Measurements from ENCODE around the gene PANX3. TPM values are rescaled to one million over a fixed set of nuclear protein-coding genes. Genes with fewer than 3 reads are reported as not detected.

PANX3 gene
- total RNA-seq, 1 donor from 2014 or later: not detected

DNA sequence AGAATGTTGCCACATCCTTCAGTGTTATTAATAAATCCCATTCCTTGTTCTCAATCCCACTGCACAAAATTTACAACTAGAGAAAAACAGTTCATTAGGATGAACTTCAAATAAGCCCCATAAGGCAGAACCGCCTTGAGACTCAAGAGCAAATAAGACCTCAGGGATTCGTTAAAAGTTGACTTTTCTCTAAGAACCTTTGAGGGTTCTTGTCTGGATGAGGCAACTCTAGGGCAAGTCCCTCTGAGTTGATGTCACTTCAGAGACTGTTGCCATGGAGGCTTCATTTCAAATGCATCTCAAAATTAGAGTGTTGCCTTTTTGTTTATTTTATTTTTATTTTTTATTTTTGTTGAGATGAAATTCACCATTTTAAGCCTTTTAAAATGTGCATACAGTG lies 19.8 kb upstream of the PANX3 start:
- Mint-ChIP-seq H3K36me3 (ENCODE audit: low read depth) (no peaks in the 10 kb centered on the region), H3K27ac (no peak overlapping the region), H3K27me3 (peaks cover 8% of the 10 kb centered on the region), H3K4me1 (no peaks in the 10 kb centered on the region), H3K4me3 (no peak overlapping the region), H3K9me3 (no peaks in the 10 kb centered on the region)
- CTCF ChIA-PET: no interaction called here
- TF ChIP-seq, protein P1, sequence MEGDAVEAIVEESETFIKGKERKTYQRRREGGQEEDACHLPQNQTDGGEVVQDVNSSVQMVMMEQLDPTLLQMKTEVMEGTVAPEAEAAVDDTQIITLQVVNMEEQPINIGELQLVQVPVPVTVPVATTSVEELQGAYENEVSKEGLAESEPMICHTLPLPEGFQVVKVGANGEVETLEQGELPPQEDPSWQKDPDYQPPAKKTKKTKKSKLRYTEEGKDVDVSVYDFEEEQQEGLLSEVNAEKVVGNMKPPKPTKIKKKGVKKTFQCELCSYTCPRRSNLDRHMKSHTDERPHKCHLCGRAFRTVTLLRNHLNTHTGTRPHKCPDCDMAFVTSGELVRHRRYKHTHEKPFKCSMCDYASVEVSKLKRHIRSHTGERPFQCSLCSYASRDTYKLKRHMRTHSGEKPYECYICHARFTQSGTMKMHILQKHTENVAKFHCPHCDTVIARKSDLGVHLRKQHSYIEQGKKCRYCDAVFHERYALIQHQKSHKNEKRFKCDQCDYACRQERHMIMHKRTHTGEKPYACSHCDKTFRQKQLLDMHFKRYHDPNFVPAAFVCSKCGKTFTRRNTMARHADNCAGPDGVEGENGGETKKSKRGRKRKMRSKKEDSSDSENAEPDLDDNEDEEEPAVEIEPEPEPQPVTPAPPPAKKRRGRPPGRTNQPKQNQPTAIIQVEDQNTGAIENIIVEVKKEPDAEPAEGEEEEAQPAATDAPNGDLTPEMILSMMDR (IDR thresholded peaks at IDR 0.05): no peak
- POLR2A ChIA-PET: no interaction called here
- ATAC-seq (ENCODE audit: low read depth) (no peak), DNase-seq (no peak)
- intact Hi-C loops (cut with micrococcal nuclease): no loop called here

DNA sequence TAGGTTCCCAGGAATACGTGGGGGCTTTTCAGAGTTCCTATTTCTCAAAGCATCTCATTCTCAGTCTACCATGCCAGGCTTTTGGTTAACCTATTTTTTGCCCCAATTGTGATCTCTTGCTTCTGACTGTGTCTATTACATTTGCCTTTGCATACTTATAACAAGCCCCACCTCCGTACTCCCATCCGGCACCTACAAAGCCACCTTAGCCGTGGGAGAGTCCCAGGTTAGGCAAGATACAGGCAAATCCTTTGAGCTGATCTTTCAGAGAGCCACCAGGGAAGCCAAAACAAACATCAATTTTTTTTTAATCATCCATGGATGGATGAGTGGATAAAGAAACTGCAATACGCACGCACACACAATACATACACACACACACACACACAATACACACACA lies 18.6 kb upstream of the PANX3 start:
- TF ChIP-seq, protein P1 (IDR thresholded peaks at IDR 0.05): no peak
- intact Hi-C loops (cut with micrococcal nuclease): no loop called here
- Mint-ChIP-seq H3K4me3 (no peak overlapping the region), H3K9me3 (no peaks in the 10 kb centered on the region), H3K36me3 (ENCODE audit: low read depth) (no peaks in the 10 kb centered on the region), H3K27me3 (peaks cover 11% of the 10 kb centered on the region), H3K4me1 (no peaks in the 10 kb centered on the region), H3K27ac (no peak overlapping the region)
- ChIA-PET POLR2A (no interaction called here), CTCF (no interaction called here)
- ATAC-seq (ENCODE audit: low read depth) (no peak), DNase-seq (no peak)

DNA sequence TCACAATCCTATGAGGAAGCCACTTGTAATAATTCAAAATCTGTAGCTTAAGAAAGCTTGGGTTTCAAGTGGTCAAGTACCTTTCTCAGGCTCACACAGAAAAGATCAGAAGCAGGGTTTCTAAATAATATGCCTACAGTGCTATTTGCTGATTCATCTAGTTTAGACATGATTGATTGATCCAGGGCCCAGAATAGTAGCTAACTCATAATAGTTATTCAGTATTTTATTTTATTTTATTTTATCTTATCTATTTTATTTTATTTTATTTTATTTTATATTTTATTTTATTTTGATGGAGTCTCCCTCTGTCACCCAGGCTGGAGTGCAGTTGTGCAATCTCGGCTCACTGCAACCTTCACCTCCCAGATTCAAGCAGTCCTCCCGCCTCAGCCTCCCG lies 15.9 kb upstream of the PANX3 start:
- H3K4me3 Mint-ChIP-seq: no peak overlapping the region
- no peak overlapping the region for H3K27ac Mint-ChIP-seq
- ATAC-seq (ENCODE audit: low read depth) (no peak), DNase-seq (no peak)
- H3K27me3 Mint-ChIP-seq: peaks cover 15% of the 10 kb centered on the region
- CTCF ChIA-PET: no interaction called here
- TF ChIP-seq, protein P1 (IDR thresholded peaks at IDR 0.05): no peak
- H3K9me3 Mint-ChIP-seq: no peaks in the 10 kb centered on the region
- no peaks in the 10 kb centered on the region for H3K4me1 Mint-ChIP-seq
- intact Hi-C loops (cut with micrococcal nuclease): no loop called here
- POLR2A ChIA-PET: interaction anchor here (0.6 kb wide), 1 partner anchor 23 kb away, joined by 3 read pairs; no protein-coding TSS in a partner anchor
- H3K36me3 Mint-ChIP-seq (ENCODE audit: low read depth): no peaks in the 10 kb centered on the region

DNA sequence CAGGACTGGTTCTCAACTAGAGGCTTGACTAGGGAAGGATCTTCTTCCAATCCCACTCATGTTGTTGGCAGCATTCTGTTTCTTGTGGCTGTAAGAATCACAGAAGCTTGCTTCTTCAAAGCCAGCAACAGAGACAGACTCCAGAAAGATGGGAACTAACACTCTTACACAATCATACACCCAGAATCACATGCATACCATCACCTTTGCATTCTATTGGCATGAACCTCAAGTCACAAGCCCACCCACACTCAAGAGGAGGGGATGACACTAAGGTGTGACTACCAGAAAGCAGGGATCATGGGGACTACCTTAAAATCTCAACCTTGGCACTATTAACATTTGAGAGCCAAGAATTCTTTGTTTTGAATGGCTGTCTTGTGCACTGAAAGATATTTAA lies 13.6 kb upstream of the PANX3 start:
- DNase-seq (no peak), ATAC-seq (ENCODE audit: low read depth) (no peak)
- TF ChIP-seq, protein P1 (IDR thresholded peaks at IDR 0.05): no peak
- H3K9me3 Mint-ChIP-seq: no peaks in the 10 kb centered on the region
- H3K36me3 Mint-ChIP-seq (ENCODE audit: low read depth): no peaks in the 10 kb centered on the region
- no peak overlapping the region for H3K27ac Mint-ChIP-seq
- H3K4me1 Mint-ChIP-seq: no peaks in the 10 kb centered on the region
- peaks cover 22% of the 10 kb centered on the region for H3K27me3 Mint-ChIP-seq
- ChIA-PET CTCF (no interaction called here), POLR2A (no interaction called here)
- no peak overlapping the region for H3K4me3 Mint-ChIP-seq
- intact Hi-C loops (cut with micrococcal nuclease): no loop called here

DNA sequence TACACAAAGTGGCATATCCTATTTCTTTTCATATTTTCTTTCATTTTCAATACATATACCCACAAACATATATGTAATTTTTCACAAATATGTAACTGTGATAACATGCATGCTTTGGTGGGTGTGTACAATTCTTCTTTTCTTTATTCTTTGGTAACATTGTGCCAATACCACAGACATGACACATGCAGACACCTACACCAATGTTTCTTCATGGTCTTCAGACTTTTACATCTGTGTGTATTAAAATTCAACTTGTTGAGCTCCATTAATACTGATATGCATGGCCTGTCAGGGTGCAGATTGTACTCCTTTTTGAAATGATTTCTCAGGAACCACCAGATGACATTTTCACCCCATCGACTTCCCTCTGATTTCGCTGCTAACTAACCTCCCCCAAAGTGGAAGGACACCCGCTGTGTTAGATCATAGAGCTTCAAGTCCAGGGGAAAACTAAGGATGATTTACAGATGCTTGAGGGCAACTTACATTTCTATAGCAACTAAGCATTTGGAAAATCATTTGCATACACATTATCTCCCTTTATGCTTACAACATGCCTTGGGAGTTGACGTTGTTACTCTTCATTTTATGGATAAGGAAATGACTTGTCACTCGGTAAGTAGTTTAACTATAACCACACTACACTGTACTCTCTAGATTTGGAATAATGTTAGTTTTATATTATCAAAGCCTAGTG lies 10.5 kb upstream of the PANX3 start:
- Mint-ChIP-seq H3K27ac (no peak overlapping the region), H3K36me3 (ENCODE audit: low read depth) (no peaks in the 10 kb centered on the region)

More for the DNA sequence above, 10.5 kb upstream of the PANX3 start:
- H3K27me3 Mint-ChIP-seq: peaks cover 25% of the 10 kb centered on the region
- DNase-seq (no peak), ATAC-seq (ENCODE audit: low read depth) (no peak)
- ChIA-PET CTCF (no interaction called here), POLR2A (no interaction called here)
- H3K9me3 Mint-ChIP-seq: no peaks in the 10 kb centered on the region
- intact Hi-C loops (cut with micrococcal nuclease): no loop called here
- TF ChIP-seq, protein P1 (IDR thresholded peaks at IDR 0.05): no peak
- H3K4me1 Mint-ChIP-seq: peaks cover 1% of the 10 kb centered on the region
- H3K4me3 Mint-ChIP-seq: no peak overlapping the region
